ENCODE data around the gene IFT88.

IFT88 gene

GRCh38 chr13:20715330-20715712 lies 148.4 kb downstream of the IFT88 start:
- no peak for DNase-seq (ENCODE audit: low read depth)

DNA sequence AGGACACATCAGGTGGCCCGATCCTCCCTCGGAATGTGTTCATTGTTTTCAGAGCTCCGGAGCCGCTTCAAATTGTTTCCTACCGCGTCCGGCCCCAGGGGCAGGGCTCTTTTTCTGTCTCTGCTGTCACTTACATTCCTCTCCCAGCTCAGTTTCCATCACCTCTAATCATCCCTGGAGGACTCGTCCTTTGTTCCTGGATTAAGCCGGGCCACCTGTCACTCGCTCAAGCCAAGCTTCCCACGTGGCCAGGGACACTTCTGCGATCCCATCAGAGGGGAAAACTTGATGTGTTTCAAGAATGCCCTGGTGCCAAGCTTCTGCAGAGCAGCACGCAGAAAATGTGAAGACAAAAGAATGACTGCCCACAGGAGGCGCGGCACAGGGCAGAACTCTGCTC lies 150.0 kb downstream of the IFT88 start:
- DNase-seq (ENCODE audit: low read depth) = no peak

DNA sequence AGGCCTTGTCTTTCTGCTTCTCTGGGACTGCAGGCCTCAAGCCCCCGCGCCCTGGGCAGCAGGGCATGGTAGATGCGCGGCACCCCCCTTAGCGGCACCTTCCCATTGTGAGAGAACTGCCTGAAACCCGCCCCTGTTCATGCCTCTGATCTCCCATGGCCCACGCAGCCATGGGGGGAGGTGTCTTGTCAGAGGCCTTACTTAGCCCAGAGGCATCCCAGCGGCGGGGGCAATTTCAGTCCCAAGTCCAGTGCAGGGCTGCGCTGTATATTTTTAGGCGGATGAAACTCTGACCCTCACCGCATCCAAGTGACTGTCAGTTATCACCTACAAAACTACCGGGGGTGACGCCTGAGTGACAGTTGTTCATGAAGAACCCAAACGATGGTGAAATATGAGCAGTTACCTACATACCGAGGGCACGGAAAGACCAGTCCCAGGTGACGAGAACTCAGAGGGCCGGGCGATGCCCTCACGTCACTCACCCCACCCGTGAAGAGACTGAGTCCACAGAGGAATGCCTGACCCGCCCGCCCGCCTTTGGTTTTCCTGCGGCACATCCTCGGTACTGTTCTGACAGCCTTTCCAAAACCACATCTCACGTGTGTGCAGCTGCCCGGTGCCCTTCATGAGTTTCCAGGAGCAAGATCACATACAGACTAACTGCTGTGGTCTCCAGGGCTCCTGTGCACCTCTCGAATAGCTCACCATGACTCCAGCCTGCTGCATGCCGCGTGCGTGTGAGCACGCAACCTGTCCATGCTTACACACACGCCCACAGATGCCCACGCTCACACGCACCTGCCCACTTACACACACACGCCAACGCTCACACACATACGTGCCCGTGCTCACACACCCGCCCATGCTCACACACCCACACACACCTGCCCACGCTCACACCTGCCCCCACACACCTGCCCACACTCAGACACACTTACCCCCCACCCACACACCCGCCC lies 150.9 kb downstream of the IFT88 start:
- no peak for DNase-seq (ENCODE audit: low read depth)

GRCh38 chr13:20718958-20719566 lies 152.1 kb downstream of the IFT88 start:
- no peak for DNase-seq (ENCODE audit: low read depth)

GRCh38 chr13:20719783-20720182 lies 152.8 kb downstream of the IFT88 start:
- DNase-seq (ENCODE audit: low read depth) = no peak

GRCh38 chr13:20720499-20720898 lies 153.5 kb downstream of the IFT88 start:
- DNase-seq (ENCODE audit: low read depth) = no peak

DNA sequence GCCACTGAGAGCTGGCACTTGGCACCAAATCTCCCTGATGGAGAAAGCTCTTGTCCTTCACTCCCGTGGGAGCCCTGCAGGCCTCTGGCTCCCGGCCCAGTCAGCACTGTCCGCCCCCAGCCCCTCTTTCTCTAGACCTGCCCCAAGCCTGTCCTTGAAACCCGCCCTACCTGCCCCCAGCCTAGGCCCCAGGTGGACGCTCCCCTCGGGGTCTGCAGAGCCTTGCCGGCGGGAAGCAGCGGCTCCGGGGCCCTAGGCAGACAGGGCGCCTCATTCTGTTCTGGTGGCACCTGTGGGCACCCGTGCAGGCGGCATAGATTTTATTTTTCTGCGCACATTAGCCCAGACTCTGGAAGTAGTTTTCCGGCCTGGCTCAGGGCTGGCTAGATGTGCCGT lies 154.1 kb downstream of the IFT88 start:
- DNase-seq (ENCODE audit: low read depth) = no peak

GRCh38 chr13:20721454-20722357 lies 154.7 kb downstream of the IFT88 start:
- DNase-seq (ENCODE audit: low read depth) = no peak

- DNase-seq (ENCODE audit: low read depth) = no peak
Observed at GRCh38 chr13:20727856-20728255, 160.9 kb downstream of the IFT88 start.

GRCh38 chr13:20728579-20729311 lies 161.8 kb downstream of the IFT88 start:
- no peak for DNase-seq (ENCODE audit: low read depth)

GRCh38 chr13:20729633-20730585 lies 163.0 kb downstream of the IFT88 start:
- no peak for DNase-seq (ENCODE audit: low read depth)

DNA sequence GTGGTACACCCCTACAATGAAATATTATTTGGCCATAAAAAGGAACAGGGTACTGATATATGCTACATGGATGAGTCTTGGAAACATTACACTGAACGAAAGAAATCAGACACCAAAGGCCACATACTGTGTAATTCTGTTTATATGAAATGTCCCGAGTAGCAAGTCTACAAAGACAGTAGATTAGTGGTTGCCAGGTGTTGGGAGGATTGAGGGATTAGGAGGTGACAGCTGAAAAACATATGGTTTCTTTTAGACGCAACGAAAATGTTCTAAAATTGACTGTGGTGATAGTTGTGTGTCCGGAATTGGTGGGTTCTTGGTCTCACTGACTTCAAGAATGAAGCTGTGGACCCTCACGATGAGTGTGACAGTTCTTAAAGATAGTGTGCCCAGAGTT lies 171.7 kb downstream of the IFT88 start:
- no peak for DNase-seq (ENCODE audit: low read depth)

GRCh38 chr13:20740021-20740420 lies 173.1 kb downstream of the IFT88 start:
- no peak for DNase-seq (ENCODE audit: low read depth)

All from non-pigmented ciliary epithelial cell (primary cell).